Mucosa of rectum (tissue), 2 donors: ENCODE measurements around the gene TMX2.

ENCODE experiments used
- H3K27ac ChIP-seq, 2 donors: one replicate each; pipeline ENCODE4 v1.7.0; 2013; ENCODE audit warnings: inconsistent platforms in 2 of 2, low read depth in 2 of 2, low read length in 2 of 2
- H3K27me3 ChIP-seq, 2 donors: one replicate each; pipeline ENCODE4 v1.7.0; 2013; ENCODE audit warnings: low read length in 2 of 2; ENCODE audit not compliant: control insufficient read depth in 2 of 2, insufficient read depth in 2 of 2
- H3K36me3 ChIP-seq, 2 donors: one replicate each; pipeline ENCODE4 v1.7.0; 2013; ENCODE audit warnings: low read length in 2 of 2; ENCODE audit not compliant: control insufficient read depth in 2 of 2, insufficient read depth in 2 of 2
- H3K4me1 ChIP-seq, 2 donors: one replicate each; pipeline ENCODE4 v1.7.0; 2013; ENCODE audit warnings: low read length in 2 of 2, mild to moderate bottlenecking in 1 of 2; ENCODE audit not compliant: control insufficient read depth in 2 of 2, insufficient read depth in 2 of 2
- H3K4me3 ChIP-seq, 2 donors: one replicate each; pipeline ENCODE4 v1.7.0; 2013; ENCODE audit warnings: low read length in 2 of 2
- H3K9ac ChIP-seq, 2 donors: one replicate each; pipeline ENCODE4 v1.7.0; 2013; ENCODE audit warnings: low read length in 2 of 2, low read depth in 1 of 2, mild to moderate bottlenecking in 1 of 2
- H3K9me3 ChIP-seq, 2 donors: one replicate each; pipeline ENCODE4 v1.7.0; 2013; ENCODE audit warnings: low read length in 2 of 2; ENCODE audit not compliant: control insufficient read depth in 2 of 2
- donor health status: healthy.
- donor health status: Normal muscosa, but diverticular disease.

Gene TMX2

GRCh38 chr11:57787920-57788702, 75.7 kb downstream of the TMX2 start:
- no peaks in the 10 kb centered on the region for H3K9me3 ChIP-seq
- no peaks in the 10 kb centered on the region for H3K27me3 ChIP-seq
- H3K4me3 ChIP-seq: peak overlapping the region in 1 of 2 donors; percentile 9
- peaks cover 2 to 6% of the 10 kb centered on the region in 2 donors for H3K36me3 ChIP-seq
- peaks cover 58 to 81% of the 10 kb centered on the region in 2 donors for H3K4me1 ChIP-seq
- H3K9ac ChIP-seq: no peak overlapping the region
- H3K27ac ChIP-seq: peak overlapping the region; percentile 54 to 73

DNA sequence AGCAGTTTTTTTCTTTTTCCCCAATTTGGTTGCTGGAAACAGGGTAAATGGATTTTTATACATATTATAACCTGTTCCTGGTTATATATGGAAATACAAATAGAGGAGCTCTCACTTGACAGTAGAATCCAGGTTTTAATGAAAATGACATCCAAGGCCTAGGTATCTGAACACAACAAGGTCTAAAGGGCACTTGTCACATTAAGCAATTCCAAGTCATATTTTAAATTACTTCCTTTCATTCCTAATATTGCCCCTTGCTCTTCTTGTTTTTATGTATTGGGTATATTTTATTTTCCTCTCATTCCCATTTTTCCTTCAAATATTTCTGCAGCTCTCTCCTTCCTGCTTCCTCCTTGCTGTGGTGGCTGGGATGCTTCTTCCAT, 76.3 kb downstream of the TMX2 start:
- peaks cover 63 to 86% of the 10 kb centered on the region in 2 donors for H3K4me1 ChIP-seq
- peaks cover 2 to 6% of the 10 kb centered on the region in 2 donors for H3K36me3 ChIP-seq
- peak overlapping the region; percentile 54 to 73 for H3K27ac ChIP-seq

More for the DNA sequence above, 76.3 kb downstream of the TMX2 start:
- H3K9me3 ChIP-seq: no peaks in the 10 kb centered on the region
- H3K27me3 ChIP-seq: no peaks in the 10 kb centered on the region
- H3K4me3 ChIP-seq: peak overlapping the region in 1 of 2 donors; percentile 10
- H3K9ac ChIP-seq: no peak overlapping the region
